ENCODE data around the gene AJAP1.

- TF ChIP-seq, protein P1, sequence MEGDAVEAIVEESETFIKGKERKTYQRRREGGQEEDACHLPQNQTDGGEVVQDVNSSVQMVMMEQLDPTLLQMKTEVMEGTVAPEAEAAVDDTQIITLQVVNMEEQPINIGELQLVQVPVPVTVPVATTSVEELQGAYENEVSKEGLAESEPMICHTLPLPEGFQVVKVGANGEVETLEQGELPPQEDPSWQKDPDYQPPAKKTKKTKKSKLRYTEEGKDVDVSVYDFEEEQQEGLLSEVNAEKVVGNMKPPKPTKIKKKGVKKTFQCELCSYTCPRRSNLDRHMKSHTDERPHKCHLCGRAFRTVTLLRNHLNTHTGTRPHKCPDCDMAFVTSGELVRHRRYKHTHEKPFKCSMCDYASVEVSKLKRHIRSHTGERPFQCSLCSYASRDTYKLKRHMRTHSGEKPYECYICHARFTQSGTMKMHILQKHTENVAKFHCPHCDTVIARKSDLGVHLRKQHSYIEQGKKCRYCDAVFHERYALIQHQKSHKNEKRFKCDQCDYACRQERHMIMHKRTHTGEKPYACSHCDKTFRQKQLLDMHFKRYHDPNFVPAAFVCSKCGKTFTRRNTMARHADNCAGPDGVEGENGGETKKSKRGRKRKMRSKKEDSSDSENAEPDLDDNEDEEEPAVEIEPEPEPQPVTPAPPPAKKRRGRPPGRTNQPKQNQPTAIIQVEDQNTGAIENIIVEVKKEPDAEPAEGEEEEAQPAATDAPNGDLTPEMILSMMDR (IDR thresholded peaks at IDR 0.05) = no peak
- no peak for TF ChIP-seq EZH2 (IDR thresholded peaks at IDR 0.05; ENCODE audit: borderline replicate concordance, insufficient read depth, low read depth, low read length, poor library complexity, severe bottlenecking)
These were observed 33.5 kb downstream of the AJAP1 start for GRCh38 chr1:4687943-4688342.

Data from B cell (primary cell).